GM12878 (cell line): ENCODE measurements around the gene ZNF57. TPM values are rescaled to one million over a fixed set of nuclear protein-coding genes. Genes with fewer than 3 reads are reported as not detected.

Experiments used
- ATF3 ChIP-seq: IDR thresholded peaks from 2 replicates; pipeline ENCODE4 v1.6.1; 2011; ENCODE audit warnings: low read depth, mild to moderate bottlenecking, low read length, moderate library complexity, borderline replicate concordance; ENCODE audit errors: extremely low read depth
- CEBPB ChIP-seq, 2 experiments: fragments of 150-350 bp in 1 of 2; IDR thresholded peaks; 2 replicates each; pipeline ENCODE4 v1.6.1; 2012 to 2014; ENCODE audit warnings: low read depth in 2 of 2, low read length in 2 of 2, borderline replicate concordance in 1 of 2, inconsistent platforms in 1 of 2
- CREB1 ChIP-seq: IDR thresholded peaks from 2 replicates; pipeline ENCODE4 v1.6.1; 2012; ENCODE audit warnings: low read depth, mild to moderate bottlenecking, inconsistent platforms
- E2F4 ChIP-seq: IDR thresholded peaks from 2 replicates; pipeline ENCODE4 v1.6.1; 2012; ENCODE audit warnings: low read depth, low read length, improper control_type of control experiment
- HDAC2 ChIP-seq: fragments of 200-600 bp; sonication (generic); IDR thresholded peaks from 2 replicates; pipeline ENCODE4 v1.6.1; 2017
- HDGF ChIP-seq: fragments of 450-650 bp; IDR thresholded peaks from 2 replicates; pipeline ENCODE4 v1.6.1; 2016; ENCODE audit warnings: antibody characterized with exemption
- IKZF2 ChIP-seq, 2 experiments: fragments of 450-650 bp; IDR thresholded peaks; 2 replicates each; pipeline ENCODE4 v1.6.1; 2017; ENCODE audit warnings: mild to moderate bottlenecking in 2 of 2, moderate library complexity in 2 of 2
- IRF3 ChIP-seq: fragments of 450-650 bp; IDR thresholded peaks from 2 replicates; pipeline ENCODE4 v1.6.1; 2014; ENCODE audit warnings: mild to moderate bottlenecking
- JUND ChIP-seq: IDR thresholded peaks from 2 replicates; pipeline ENCODE4 v1.6.1; 2012; ENCODE audit warnings: low read depth, mild to moderate bottlenecking, low read length, improper control_type of control experiment, moderate library complexity
- MLLT1 ChIP-seq: fragments of 450-650 bp; IDR thresholded peaks from 2 replicates; pipeline ENCODE4 v1.6.1; 2016; ENCODE audit warnings: mild to moderate bottlenecking
- MXI1 ChIP-seq: fragments of 150-350 bp; IDR thresholded peaks from 2 replicates; pipeline ENCODE4 v1.6.1; 2011; ENCODE audit warnings: low read depth, mild to moderate bottlenecking, inconsistent platforms, low read length, improper control_type of control experiment
- POLR2AphosphoS5 ChIP-seq: IDR thresholded peaks from 2 replicates; pipeline ENCODE4 v1.6.1; 2011; ENCODE audit warnings: mild to moderate bottlenecking, low read length, inconsistent platforms
- RUNX3 ChIP-seq: IDR thresholded peaks from 2 replicates; pipeline ENCODE4 v1.6.1; 2012; ENCODE audit warnings: low read length, inconsistent platforms
- SIX5 ChIP-seq: IDR thresholded peaks from 2 replicates; pipeline ENCODE4 v1.6.1; 2011; ENCODE audit warnings: mild to moderate bottlenecking, low read depth, low read length, moderate library complexity; ENCODE audit not compliant: severe bottlenecking
- SMAD5 ChIP-seq: IDR thresholded peaks from 2 replicates; pipeline ENCODE4 v1.6.1; 2016; ENCODE audit warnings: antibody characterized with exemption, low read depth
- SMARCA5 ChIP-seq: fragments of 450-650 bp; IDR thresholded peaks from 2 replicates; pipeline ENCODE4 v1.6.1; 2017; ENCODE audit warnings: mild to moderate bottlenecking
- SMC3 ChIP-seq: IDR thresholded peaks from 2 replicates; pipeline ENCODE4 v1.6.1; 2011; ENCODE audit warnings: low read length, improper control_type of control experiment, borderline replicate concordance
- SRF ChIP-seq, 2 experiments: IDR thresholded peaks; 2 replicates each; pipeline ENCODE4 v1.6.1; 2011; ENCODE audit warnings: low read depth in 2 of 2, low read length in 2 of 2, mild to moderate bottlenecking in 1 of 2, moderate library complexity in 1 of 2
- STAT1 ChIP-seq: fragments of 450-650 bp; conservative IDR thresholded peaks from 2 replicates; pipeline ENCODE4 v1.6.1; 2014; ENCODE audit warnings: antibody characterized with exemption, mild to moderate bottlenecking
- polyA plus RNA-seq, 11 experiments: library from polyadenylated mRNA; depleted of rRNA in 4 of 11; unstranded in 6 of 11; stranded (reverse) in 5 of 11; fragments of >200 nt; fragmentation: Nextera tagmentation in 4 of 11; fragmentation: Illumina TruSeq in 1 of 11; extraction: Ambion mirVana in 4 of 11; extraction: Trizol in 1 of 11; gene quantifications; 1 replicate in 1 of 11; 2 replicates in 10 of 11; pipeline versions ENCODE4 v1.2.1 to v1.2.3, GENCODE V29; 2011 to 2016; ENCODE audit warnings: inconsistent platforms in 2 of 11, missing spikeins in 2 of 11, low read depth in 1 of 11
- total RNA-seq, 4 experiments: library from RNA; depleted of rRNA in 3 of 4; stranded (reverse); fragments of >200 nt in 3 of 4; fragmentation: Illumina TruSeq in 1 of 4; extraction: Trizol in 1 of 4; gene quantifications; 2 replicates each; pipeline versions ENCODE4 v1.2.1 to v1.2.3, GENCODE V29; 2013 to 2021
- TF ChIP-seq, protein P1 (sequence below): fragments of 450-650 bp; IDR thresholded peaks from 2 replicates; pipeline ENCODE4 v1.6.1; 2017; ENCODE audit warnings: mild to moderate bottlenecking
- TF ChIP-seq, protein P2 (sequence below): fragments of 450-650 bp; IDR thresholded peaks from 2 replicates; pipeline ENCODE4 v1.6.1; 2017; ENCODE audit warnings: borderline replicate concordance
- TF ChIP-seq, protein P3 (sequence below): IDR thresholded peaks from 2 replicates; pipeline ENCODE4 v1.6.1; 2012; ENCODE audit warnings: low read length, inconsistent platforms

ZNF57 gene
- total and polyA plus RNA-seq, 10 of the 15 experiments (the other 5 are each of a cell fraction or from before 2014, with no cell fraction given): 2.7 to 8.9 (median 5.8) TPM

- TF ChIP-seq, protein P1, sequence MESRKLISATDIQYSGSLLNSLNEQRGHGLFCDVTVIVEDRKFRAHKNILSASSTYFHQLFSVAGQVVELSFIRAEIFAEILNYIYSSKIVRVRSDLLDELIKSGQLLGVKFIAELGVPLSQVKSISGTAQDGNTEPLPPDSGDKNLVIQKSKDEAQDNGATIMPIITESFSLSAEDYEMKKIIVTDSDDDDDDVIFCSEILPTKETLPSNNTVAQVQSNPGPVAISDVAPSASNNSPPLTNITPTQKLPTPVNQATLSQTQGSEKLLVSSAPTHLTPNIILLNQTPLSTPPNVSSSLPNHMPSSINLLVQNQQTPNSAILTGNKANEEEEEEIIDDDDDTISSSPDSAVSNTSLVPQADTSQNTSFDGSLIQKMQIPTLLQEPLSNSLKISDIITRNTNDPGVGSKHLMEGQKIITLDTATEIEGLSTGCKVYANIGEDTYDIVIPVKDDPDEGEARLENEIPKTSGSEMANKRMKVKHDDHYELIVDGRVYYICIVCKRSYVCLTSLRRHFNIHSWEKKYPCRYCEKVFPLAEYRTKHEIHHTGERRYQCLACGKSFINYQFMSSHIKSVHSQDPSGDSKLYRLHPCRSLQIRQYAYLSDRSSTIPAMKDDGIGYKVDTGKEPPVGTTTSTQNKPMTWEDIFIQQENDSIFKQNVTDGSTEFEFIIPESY: no peak
- no peak for TF ChIP-seq ATF3
- no peak for TF ChIP-seq CREB1
- TF ChIP-seq POLR2AphosphoS5: no peak
- no peak for TF ChIP-seq STAT1
- TF ChIP-seq, protein P2, sequence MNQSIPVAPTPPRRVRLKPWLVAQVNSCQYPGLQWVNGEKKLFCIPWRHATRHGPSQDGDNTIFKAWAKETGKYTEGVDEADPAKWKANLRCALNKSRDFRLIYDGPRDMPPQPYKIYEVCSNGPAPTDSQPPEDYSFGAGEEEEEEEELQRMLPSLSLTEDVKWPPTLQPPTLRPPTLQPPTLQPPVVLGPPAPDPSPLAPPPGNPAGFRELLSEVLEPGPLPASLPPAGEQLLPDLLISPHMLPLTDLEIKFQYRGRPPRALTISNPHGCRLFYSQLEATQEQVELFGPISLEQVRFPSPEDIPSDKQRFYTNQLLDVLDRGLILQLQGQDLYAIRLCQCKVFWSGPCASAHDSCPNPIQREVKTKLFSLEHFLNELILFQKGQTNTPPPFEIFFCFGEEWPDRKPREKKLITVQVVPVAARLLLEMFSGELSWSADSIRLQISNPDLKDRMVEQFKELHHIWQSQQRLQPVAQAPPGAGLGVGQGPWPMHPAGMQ: no peak
- TF ChIP-seq SIX5: no peak
- no peak for TF ChIP-seq SMC3
- no peak for TF ChIP-seq HDGF
- no peak for TF ChIP-seq SMAD5
- TF ChIP-seq IRF3: no peak
- TF ChIP-seq, protein P3, sequence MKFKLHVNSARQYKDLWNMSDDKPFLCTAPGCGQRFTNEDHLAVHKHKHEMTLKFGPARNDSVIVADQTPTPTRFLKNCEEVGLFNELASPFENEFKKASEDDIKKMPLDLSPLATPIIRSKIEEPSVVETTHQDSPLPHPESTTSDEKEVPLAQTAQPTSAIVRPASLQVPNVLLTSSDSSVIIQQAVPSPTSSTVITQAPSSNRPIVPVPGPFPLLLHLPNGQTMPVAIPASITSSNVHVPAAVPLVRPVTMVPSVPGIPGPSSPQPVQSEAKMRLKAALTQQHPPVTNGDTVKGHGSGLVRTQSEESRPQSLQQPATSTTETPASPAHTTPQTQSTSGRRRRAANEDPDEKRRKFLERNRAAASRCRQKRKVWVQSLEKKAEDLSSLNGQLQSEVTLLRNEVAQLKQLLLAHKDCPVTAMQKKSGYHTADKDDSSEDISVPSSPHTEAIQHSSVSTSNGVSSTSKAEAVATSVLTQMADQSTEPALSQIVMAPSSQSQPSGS: no peak
- no peak for TF ChIP-seq CEBPB (IDR thresholded peaks at IDR 0.05; ENCODE audit: borderline replicate concordance in 1 of 2, low read depth in 2 of 2, low read length in 2 of 2)
- TF ChIP-seq MLLT1: peak; percentile 79; the same call in 1 of the 2 replicates
- no peak for TF ChIP-seq MXI1
- peak in 1 of 2 experiments; percentile 64; a peak in 3 of 4 replicates for TF ChIP-seq IKZF2 (IDR thresholded peaks at IDR 0.05)
- TF ChIP-seq E2F4: no peak
- TF ChIP-seq SRF (IDR thresholded peaks at IDR 0.05; ENCODE audit: low read depth in 2 of 2, low read length in 2 of 2): no peak
- peak; percentile 78 for TF ChIP-seq RUNX3
- TF ChIP-seq JUND: no peak
- TF ChIP-seq SMARCA5: no peak
- no peak for TF ChIP-seq HDAC2
Observed at GRCh38 chr19:2856457-2857050, 44.2 kb upstream of the ZNF57 start (continued).
